Measurements from ENCODE around the gene CCDC85A. TPM values are rescaled to one million over a fixed set of nuclear protein-coding genes. Genes with fewer than 3 reads are reported as not detected.

The CCDC85A gene
- total RNA-seq, 1 donor from 2014 or later, result 2.2 TPM

DNA sequence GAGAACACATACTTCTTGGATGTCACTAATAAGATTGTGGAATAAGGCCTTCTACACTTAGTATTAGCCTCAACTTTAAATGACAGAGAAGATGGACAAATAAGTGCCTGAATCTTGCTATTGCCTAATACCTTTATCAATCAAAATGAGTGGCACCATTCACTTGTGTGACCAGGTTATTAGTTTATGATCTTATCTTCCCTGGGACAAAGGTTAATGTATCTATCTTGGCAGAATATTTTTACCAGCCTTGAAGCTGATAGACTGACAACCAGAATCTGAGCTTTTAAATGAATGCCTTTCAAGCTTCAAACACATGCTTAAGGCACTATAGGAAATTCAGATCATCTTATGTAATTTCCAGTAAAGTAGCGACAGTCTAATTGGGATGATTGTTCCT is 202.9 kb downstream of the CCDC85A start:
- TF ChIP-seq, protein P1, sequence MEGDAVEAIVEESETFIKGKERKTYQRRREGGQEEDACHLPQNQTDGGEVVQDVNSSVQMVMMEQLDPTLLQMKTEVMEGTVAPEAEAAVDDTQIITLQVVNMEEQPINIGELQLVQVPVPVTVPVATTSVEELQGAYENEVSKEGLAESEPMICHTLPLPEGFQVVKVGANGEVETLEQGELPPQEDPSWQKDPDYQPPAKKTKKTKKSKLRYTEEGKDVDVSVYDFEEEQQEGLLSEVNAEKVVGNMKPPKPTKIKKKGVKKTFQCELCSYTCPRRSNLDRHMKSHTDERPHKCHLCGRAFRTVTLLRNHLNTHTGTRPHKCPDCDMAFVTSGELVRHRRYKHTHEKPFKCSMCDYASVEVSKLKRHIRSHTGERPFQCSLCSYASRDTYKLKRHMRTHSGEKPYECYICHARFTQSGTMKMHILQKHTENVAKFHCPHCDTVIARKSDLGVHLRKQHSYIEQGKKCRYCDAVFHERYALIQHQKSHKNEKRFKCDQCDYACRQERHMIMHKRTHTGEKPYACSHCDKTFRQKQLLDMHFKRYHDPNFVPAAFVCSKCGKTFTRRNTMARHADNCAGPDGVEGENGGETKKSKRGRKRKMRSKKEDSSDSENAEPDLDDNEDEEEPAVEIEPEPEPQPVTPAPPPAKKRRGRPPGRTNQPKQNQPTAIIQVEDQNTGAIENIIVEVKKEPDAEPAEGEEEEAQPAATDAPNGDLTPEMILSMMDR (IDR thresholded peaks at IDR 0.05; ENCODE audit: unreplicated experiment), result no peak

DNA sequence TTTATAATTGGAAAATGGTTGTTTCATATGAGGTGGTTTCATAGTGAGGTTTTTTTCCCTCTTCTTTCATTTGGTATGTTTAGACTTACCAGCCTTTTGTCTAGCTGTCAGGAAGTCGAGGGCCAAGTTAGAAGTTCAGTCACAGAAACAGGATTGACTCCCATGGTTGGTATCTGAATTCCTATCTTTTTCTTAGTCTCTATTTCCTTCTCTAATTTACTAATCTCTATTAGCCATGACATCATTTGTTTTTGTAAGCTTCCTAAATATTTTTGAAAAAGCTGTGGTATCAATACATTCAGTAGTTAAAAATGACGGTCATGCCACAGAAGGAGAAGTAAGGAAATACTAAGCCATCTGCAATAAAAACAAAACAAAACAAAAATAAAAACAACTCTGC is 206.9 kb downstream of the CCDC85A start:
- Mint-ChIP-seq H3K27me3 (ENCODE audit: low read depth) (no peaks in the 10 kb centered on the region), H3K4me3 (no peak overlapping the region), H3K36me3 (no peaks in the 10 kb centered on the region), H3K27ac (no peak overlapping the region), H3K4me1 (peaks cover 3% of the 10 kb centered on the region), H3K9me3 (peaks cover 5% of the 10 kb centered on the region)
- DNase-seq (ENCODE audit: low spot score in 2 of 2, unreplicated experiment in 2 of 2), result no peak
- TF ChIP-seq, protein P1 (IDR thresholded peaks at IDR 0.05; ENCODE audit: unreplicated experiment), result no peak

More for the DNA sequence above, 202.9 kb downstream of the CCDC85A start:
- Mint-ChIP-seq H3K4me3 (no peak overlapping the region), H3K27ac (no peak overlapping the region), H3K27me3 (ENCODE audit: low read depth) (no peaks in the 10 kb centered on the region), H3K4me1 (peaks cover 3% of the 10 kb centered on the region), H3K36me3 (no peaks in the 10 kb centered on the region), H3K9me3 (no peaks in the 10 kb centered on the region)
- DNase-seq (ENCODE audit: low spot score in 2 of 2, unreplicated experiment in 2 of 2), result no peak

DNA sequence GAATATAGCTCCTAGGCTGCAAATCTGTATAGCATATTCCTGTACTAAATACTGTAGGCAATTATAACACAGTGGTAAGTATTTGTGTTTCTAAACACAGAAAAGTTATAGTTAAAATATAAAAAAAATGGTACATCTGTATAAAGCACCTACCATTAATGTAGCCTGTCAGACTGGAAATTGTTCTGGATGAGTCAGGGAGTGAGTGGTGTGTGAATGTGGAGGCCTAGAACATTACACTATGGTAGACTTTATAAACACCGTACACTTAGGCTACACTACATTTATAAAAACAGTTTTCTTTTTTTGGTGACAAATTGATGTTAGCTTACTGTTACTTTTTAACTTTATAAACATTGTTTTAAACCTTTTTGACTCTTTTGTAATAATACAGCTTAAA is 226.3 kb downstream of the CCDC85A start:
- no peaks in the 10 kb centered on the region for H3K27me3 Mint-ChIP-seq (ENCODE audit: low read depth)
- no peak for DNase-seq (ENCODE audit: low spot score in 2 of 2, unreplicated experiment in 2 of 2)

DNA sequence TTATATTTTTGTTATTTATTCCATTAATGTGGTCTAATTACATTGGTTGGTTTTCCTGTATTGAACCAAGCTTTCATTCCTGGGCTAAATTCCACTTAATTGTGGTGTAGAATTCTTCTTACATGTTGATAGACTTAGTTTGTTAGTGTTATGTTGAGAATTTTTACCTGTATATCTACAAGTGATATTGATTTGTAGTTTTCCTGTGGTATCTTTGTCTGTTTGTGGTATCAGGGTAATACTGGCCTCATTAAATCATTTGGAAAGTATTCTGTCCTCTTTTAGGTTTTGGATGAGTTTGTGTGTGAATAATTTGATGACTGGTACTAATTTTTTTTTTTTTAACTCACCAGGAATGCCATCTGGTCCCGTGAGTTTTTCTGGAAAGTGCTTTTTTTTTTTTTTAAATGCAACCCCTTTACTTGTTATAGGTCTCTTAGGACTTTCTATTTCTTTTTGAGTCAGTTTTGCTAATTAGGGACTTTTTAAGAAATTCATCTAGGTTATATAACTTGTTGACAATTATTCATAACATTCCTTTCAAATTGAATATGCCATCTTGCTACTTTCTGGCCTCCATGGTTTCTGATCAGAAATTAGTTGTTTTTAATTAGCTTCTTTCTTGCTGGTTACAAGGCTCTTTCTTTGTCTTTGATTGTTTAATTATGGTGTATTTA is 232.8 kb downstream of the CCDC85A start:
- Mint-ChIP-seq H3K27ac (no peak overlapping the region), H3K9me3 (peaks cover 23% of the 10 kb centered on the region), H3K4me1 (no peaks in the 10 kb centered on the region), H3K4me3 (no peak overlapping the region), H3K27me3 (ENCODE audit: low read depth) (peaks cover 2% of the 10 kb centered on the region), H3K36me3 (no peaks in the 10 kb centered on the region)
- DNase-seq (ENCODE audit: low spot score in 2 of 2, unreplicated experiment in 2 of 2), result no peak
- TF ChIP-seq, protein P1 (IDR thresholded peaks at IDR 0.05; ENCODE audit: unreplicated experiment), result no peak

More for the DNA sequence above, 226.3 kb downstream of the CCDC85A start:
- H3K9me3 Mint-ChIP-seq, result peaks cover 4% of the 10 kb centered on the region
- no peaks in the 10 kb centered on the region for H3K4me1 Mint-ChIP-seq
- H3K4me3 Mint-ChIP-seq, result no peak overlapping the region
- H3K27ac Mint-ChIP-seq, result no peak overlapping the region
- TF ChIP-seq, protein P1 (IDR thresholded peaks at IDR 0.05; ENCODE audit: unreplicated experiment), result no peak
- H3K36me3 Mint-ChIP-seq, result no peaks in the 10 kb centered on the region
